ENCODE results near the gene TMEM208. TPM values are rescaled to one million over a fixed set of nuclear protein-coding genes. Genes with fewer than 3 reads are reported as not detected.

Gene TMEM208
- total RNA-seq, 6 experiments from 2014 or later = 32.6 to 58.7 (median 40.5) TPM

DNA sequence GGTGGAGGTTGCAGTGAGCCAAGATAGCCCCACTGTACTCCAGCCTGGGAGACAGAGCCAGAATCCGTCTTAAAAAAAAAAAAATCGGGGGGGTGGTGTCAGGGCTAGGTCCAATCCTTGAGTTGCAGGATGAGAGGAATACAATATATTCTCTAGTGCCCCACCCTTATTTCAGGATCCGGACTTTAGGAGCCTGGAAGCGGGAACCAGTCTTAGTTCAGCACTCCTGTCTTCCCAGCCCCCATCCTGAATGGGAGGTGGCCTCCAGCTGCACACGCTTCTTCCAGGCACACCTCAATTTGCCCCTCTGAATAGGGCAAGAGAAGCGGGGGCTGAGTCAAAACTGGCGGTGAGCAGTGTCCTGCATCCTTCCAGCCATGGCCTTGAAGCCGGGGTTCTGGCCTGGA is 18.7 kb downstream of the TMEM208 start:
- no peak for ATAC-seq

DNA sequence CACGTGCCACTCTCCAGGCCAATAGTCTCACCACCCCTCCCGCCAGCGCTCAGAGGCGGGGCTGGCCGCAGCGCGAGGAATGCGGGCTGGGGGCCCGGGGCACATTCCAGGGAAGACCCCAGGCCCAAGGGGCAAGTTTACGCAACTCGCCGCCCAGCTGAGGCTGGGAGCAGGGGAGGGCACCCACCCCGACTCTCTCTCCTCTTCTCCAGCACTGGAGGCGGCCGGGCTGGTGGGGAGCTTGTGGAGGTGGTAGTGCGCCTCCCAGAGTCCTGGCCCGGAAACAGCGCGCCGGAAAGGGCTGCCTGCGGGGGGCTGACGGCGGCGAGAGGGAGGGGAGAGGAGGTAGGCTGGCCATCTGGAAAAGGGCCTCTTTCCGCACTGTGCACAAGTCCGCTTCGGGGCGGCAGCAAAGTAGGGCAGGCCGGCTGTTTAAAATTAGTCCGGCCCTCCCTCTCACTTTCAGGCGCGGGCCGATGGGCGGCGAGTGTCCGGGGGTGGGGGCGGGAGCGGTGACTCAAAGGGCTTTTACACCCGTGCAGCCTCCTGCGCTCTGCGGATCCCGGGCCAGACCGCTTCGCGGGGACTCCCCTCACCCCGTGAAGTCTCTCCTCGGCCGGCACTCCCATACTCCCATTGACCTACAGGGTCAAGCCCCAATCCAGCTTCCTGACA is 19.3 kb downstream of the TMEM208 start:
- no peaks in the 10 kb centered on the region for H3K9me3 ChIP-seq
- H3K27ac ChIP-seq = peak overlapping the region; percentile 65 to 82 (median 69)
- WGBS (ENCODE audit: insufficient coverage, low coverage, low lambda C conversion rate, missing lambda C conversion rate) = 4% methylated on average over 9 of the region's 48 CpGs
- peaks cover 0 to 48% (median 0%) of the 10 kb centered on the region in 4 donors for H3K4me1 ChIP-seq
- ATAC-seq (peak; percentile 33 to 54 (median 40)), DNase-seq (peak; percentile 71 to 77 (median 76))
- TF ChIP-seq, protein P1, sequence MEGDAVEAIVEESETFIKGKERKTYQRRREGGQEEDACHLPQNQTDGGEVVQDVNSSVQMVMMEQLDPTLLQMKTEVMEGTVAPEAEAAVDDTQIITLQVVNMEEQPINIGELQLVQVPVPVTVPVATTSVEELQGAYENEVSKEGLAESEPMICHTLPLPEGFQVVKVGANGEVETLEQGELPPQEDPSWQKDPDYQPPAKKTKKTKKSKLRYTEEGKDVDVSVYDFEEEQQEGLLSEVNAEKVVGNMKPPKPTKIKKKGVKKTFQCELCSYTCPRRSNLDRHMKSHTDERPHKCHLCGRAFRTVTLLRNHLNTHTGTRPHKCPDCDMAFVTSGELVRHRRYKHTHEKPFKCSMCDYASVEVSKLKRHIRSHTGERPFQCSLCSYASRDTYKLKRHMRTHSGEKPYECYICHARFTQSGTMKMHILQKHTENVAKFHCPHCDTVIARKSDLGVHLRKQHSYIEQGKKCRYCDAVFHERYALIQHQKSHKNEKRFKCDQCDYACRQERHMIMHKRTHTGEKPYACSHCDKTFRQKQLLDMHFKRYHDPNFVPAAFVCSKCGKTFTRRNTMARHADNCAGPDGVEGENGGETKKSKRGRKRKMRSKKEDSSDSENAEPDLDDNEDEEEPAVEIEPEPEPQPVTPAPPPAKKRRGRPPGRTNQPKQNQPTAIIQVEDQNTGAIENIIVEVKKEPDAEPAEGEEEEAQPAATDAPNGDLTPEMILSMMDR (IDR thresholded peaks at IDR 0.05) = peak; percentile 2 to 30 (median 20)
- no peak for TF ChIP-seq POLR2A (IDR thresholded peaks at IDR 0.05)
- intact Hi-C loops (cut with DNase I) = no loop called here
- peaks cover 0 to 10% of the 10 kb centered on the region in 2 donors for H3K27me3 ChIP-seq
- H3K4me3 ChIP-seq = peak overlapping the region; percentile 58 to 66 (median 64)
- H3K36me3 ChIP-seq = no peaks in the 10 kb centered on the region

More for the DNA sequence above, 18.7 kb downstream of the TMEM208 start:
- no peak for DNase-seq
- H3K27me3 ChIP-seq = peaks cover 0 to 10% of the 10 kb centered on the region in 2 donors
- no peaks in the 10 kb centered on the region for H3K9me3 ChIP-seq
- intact Hi-C loops (cut with DNase I) = no loop called here
- H3K4me3 ChIP-seq = peak overlapping the region; percentile 58 to 66 (median 64)
- TF ChIP-seq POLR2A (IDR thresholded peaks at IDR 0.05) = no peak
- TF ChIP-seq, protein P1 (IDR thresholded peaks at IDR 0.05) = no peak
- no peaks in the 10 kb centered on the region for H3K36me3 ChIP-seq
- H3K4me1 ChIP-seq = peaks cover 0 to 53% (median 0%) of the 10 kb centered on the region in 4 donors
- peak overlapping the region; percentile 65 to 82 (median 69) for H3K27ac ChIP-seq
- WGBS (ENCODE audit: insufficient coverage, low coverage, low lambda C conversion rate, missing lambda C conversion rate) = 35% methylated on average over 7 of the region's 8 CpGs

DNA sequence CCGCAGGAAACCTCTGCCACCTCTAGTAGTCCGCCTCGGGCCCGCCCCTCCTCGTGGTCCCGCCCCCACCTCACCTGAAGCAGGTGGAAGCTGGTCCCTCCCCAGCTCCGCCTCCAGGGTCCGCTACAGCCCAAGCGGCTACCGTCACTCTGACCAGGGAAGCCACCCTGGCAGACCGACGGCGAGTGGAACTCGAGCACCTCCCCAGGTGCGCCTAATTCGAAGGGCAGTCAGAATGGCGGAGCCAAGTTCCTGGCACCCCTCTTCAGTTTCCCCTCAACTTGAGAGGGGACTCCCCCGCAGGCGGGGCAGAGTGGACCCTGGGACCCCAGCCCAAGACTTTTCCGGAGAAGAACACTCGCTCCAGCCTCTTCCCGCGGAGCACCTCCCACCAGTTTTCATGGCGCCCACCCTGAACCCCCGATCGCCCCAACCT is 19.8 kb downstream of the TMEM208 start:
- Histone ChIP-seq H3K27ac (peak overlapping the region; percentile 65 to 82 (median 69)), H3K4me3 (peak overlapping the region; percentile 58 to 66 (median 64)), H3K9me3 (no peaks in the 10 kb centered on the region), H3K4me1 (peaks cover 0 to 46% (median 0%) of the 10 kb centered on the region in 4 donors), H3K36me3 (no peaks in the 10 kb centered on the region), H3K27me3 (peaks cover 0 to 10% of the 10 kb centered on the region in 2 donors)
- 0% methylated on average over 7 of the region's 26 CpGs for WGBS (ENCODE audit: insufficient coverage, low coverage, low lambda C conversion rate, missing lambda C conversion rate)
- peak; percentile 65 to 74 (median 66) for DNase-seq
- TF ChIP-seq, protein P1 (IDR thresholded peaks at IDR 0.05) = no peak
- no peak for TF ChIP-seq POLR2A (IDR thresholded peaks at IDR 0.05)
- intact Hi-C loops (cut with DNase I) = no loop called here
- peak; percentile 7 to 26 (median 14) for ATAC-seq

DNA sequence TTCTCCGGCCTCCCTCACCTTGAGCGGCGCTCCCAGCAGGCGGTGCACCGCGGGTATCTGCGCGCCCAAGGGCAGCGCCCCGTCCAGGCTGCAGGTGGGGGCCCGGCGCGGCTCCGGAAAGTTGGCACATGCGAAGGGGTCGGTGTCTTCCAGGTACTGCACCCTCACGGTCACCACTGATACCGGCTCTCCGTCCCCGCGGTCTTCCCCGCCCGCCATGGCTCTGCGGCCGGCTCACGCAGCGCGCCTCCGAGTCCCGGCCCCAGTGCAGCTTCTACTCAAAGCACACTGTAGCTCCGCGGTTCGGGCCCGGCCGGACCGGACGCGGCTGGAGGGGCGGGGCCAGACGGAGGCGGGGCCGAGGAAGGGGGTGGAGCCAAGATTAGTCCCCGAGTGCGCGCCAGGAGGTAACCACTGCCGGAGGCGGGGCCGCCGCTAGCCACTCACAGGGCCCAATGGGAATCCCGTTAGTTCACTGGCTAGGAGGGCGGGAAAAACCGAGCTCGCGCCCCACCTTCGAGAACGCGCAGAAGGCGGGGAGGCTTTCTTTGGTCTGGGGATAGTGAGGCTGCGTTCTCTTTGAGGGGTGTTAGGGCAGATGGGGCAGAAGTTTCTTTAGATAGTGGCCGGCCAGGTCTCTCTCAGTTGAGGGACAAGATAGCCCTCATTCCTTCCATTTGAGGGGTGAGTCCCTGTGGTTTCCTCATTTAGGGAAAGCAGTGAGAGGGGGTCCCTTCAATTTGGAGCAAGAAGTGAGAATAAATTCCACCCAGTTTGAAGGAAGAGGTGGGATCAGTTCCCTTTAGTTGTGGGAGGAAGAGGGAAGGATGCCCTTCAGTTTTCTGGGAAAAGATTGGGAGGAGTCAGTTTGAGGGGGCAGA is 20.5 kb downstream of the TMEM208 start, which contains the start of gene FHOD1:
TSS of gene FHOD1 (minus strand) at position 290 of the 881 bp plus-strand sequence. CDS start at position 219, 71 bp downstream.
- TF ChIP-seq, protein P1 (IDR thresholded peaks at IDR 0.05) = no peak
- TF ChIP-seq POLR2A (IDR thresholded peaks at IDR 0.05) = peak; percentile 71
- WGBS (ENCODE audit: insufficient coverage, low coverage, low lambda C conversion rate, missing lambda C conversion rate) = 6% methylated on average over 10 of the region's 60 CpGs
- ATAC-seq = peak; percentile 80 to 89 (median 87)

More for the DNA sequence above, 20.5 kb downstream of the TMEM208 start, which contains the start of gene FHOD1:
- intact Hi-C loops (cut with DNase I) = no loop called here
- peak; percentile 92 to 96 (median 95) for DNase-seq
- Histone ChIP-seq H3K9me3 (no peaks in the 10 kb centered on the region), H3K36me3 (no peaks in the 10 kb centered on the region), H3K27ac (peak within 1 kb of the TSS; percentile 65 to 82 (median 69)), H3K27me3 (peaks cover 0 to 10% of the 10 kb centered on the region in 2 donors), H3K4me3 (peak within 1 kb of the TSS; percentile 58 to 66 (median 64)), H3K4me1 (peaks cover 0 to 42% (median 0%) of the 10 kb centered on the region in 4 donors)

Measured in right lobe of liver (tissue), 6 donors.